Neural progenitor cell (in vitro differentiated cells): ENCODE data around the gene CNPY1. TPM values are rescaled to one million over a fixed set of nuclear protein-coding genes. Genes with fewer than 3 reads are reported as not detected.

Experiments used
- DNase-seq: peaks from one replicate; pipeline ENCODE4 v3.0.0-alpha.2; 2016; ENCODE audit warnings: low spot score
- H2AFZ ChIP-seq: fragments of 200-600 bp; sonication (generic); replicated peaks from 2 replicates; pipeline ENCODE4 v1.6.1; 2016; ENCODE audit warnings: antibody characterized with exemption
- H3F3A ChIP-seq: fragments of 200-600 bp; sonication (generic); 2 replicates; pipeline ENCODE4 v1.6.1; 2016; ENCODE audit warnings: antibody characterized with exemption, low read depth
- H3K27ac ChIP-seq: fragments of 200-600 bp; sonication (generic); 2 replicates; pipeline ENCODE4 v1.5.1; 2016; ENCODE audit warnings: mild to moderate bottlenecking
- H3K27me3 ChIP-seq: fragments of 200-600 bp; sonication (generic); 2 replicates; pipeline ENCODE4 v1.6.1; 2016; ENCODE audit warnings: mild to moderate bottlenecking, moderate library complexity
- H3K36me3 ChIP-seq: fragments of 200-600 bp; sonication (generic); 2 replicates; pipeline ENCODE4 v1.5.1; 2016
- H3K4me1 ChIP-seq: fragments of 200-600 bp; sonication (generic); 2 replicates; pipeline ENCODE4 v1.6.1; 2016; ENCODE audit warnings: mixed run types
- H3K4me2 ChIP-seq: fragments of 200-600 bp; sonication (generic); 2 replicates; pipeline ENCODE4 v1.6.1; 2016
- H3K4me3 ChIP-seq: fragments of 200-600 bp; sonication (generic); 2 replicates; pipeline ENCODE4 v1.5.1; 2016
- H3K79me2 ChIP-seq: fragments of 200-600 bp; sonication (generic); 2 replicates; pipeline ENCODE4 v1.6.1; 2016; ENCODE audit warnings: low read depth
- H3K9ac ChIP-seq: fragments of 200-600 bp; sonication (generic); 2 replicates; pipeline ENCODE4 v1.6.1; 2016
- H3K9me3 ChIP-seq: fragments of 200-600 bp; sonication (generic); 2 replicates; pipeline ENCODE4 v1.5.1; 2016; ENCODE audit warnings: low read depth
- H4K20me1 ChIP-seq: fragments of 200-600 bp; sonication (generic); 2 replicates; pipeline ENCODE4 v1.6.1; 2016; ENCODE audit warnings: low read depth
- H3K27ac Mint-ChIP-seq: 3 replicates; pipeline ENCODE4 v1.8.0; 2021; ENCODE audit warnings: mixed read lengths
- H3K27me3 Mint-ChIP-seq: 2 replicates; pipeline ENCODE4 v1.8.0; 2022; ENCODE audit warnings: low read depth, mild to moderate bottlenecking, inconsistent platforms, moderate library complexity, mixed read lengths; ENCODE audit not compliant: insufficient read depth
- H3K36me3 Mint-ChIP-seq: 3 replicates; pipeline ENCODE4 v1.8.0; 2021; ENCODE audit warnings: mixed read lengths
- H3K4me1 Mint-ChIP-seq: 3 replicates; pipeline ENCODE4 v1.8.0; 2021; ENCODE audit warnings: mixed read lengths
- H3K4me3 Mint-ChIP-seq: 3 replicates; pipeline ENCODE4 v1.8.0; 2021; ENCODE audit warnings: mild to moderate bottlenecking, moderate library complexity, mixed read lengths
- H3K9me3 Mint-ChIP-seq: 3 replicates; pipeline ENCODE4 v1.8.0; 2020; ENCODE audit warnings: mixed read lengths
- EZH2 ChIP-seq: fragments of 200-600 bp; sonication (generic); IDR thresholded peaks from 2 replicates; pipeline ENCODE4 v1.6.1; 2017; ENCODE audit warnings: antibody characterized with exemption, mild to moderate bottlenecking, moderate library complexity
- EZH2phosphoT487 ChIP-seq: fragments of 200-600 bp; sonication (generic); IDR thresholded peaks from 2 replicates; pipeline ENCODE4 v1.6.1; 2017; ENCODE audit warnings: antibody characterized with exemption
- total RNA-seq: library from RNA; depleted of rRNA; stranded (reverse); fragments of >200 nt; gene quantifications from 2 replicates; pipeline ENCODE4 v1.2.3, GENCODE V29; 2015; ENCODE audit warnings: low replicate concordance
- TF ChIP-seq, protein P1 (sequence below): fragments of 200-600 bp; sonication (generic); IDR thresholded peaks from 2 replicates; pipeline ENCODE4 v1.5.1; 2017; ENCODE audit warnings: antibody characterized with exemption, mild to moderate bottlenecking

Gene CNPY1
- total RNA-seq, 1 donor from 2014 or later = not detected

DNA sequence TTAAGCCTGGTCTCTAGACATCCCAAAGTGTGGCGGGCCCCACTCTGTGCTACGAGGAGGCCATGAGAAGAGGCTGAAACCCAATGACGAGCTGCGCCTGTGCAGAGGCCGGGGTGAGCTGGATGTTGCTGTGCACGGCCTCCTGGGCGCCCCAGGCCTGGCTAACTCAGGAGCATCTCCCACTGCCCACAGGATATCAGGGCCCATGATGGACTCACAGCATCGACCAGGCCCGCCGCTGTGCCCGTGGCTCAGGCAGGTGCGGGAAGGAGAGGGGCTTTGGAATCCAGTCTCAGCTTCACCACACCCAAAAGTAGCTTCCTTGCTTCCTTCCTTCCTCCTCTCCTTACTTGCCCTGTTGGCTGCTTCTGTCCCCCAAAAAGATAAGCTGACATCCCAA, 4.6 kb upstream of the CNPY1 start:
- no peak overlapping the region for H3K4me2 ChIP-seq
- H4K20me1 ChIP-seq = no peaks in the 10 kb centered on the region
- H3K36me3 ChIP-seq = no peaks in the 10 kb centered on the region
- TF ChIP-seq EZH2 (no peak), EZH2phosphoT487 (no peak)
- TF ChIP-seq, protein P1, sequence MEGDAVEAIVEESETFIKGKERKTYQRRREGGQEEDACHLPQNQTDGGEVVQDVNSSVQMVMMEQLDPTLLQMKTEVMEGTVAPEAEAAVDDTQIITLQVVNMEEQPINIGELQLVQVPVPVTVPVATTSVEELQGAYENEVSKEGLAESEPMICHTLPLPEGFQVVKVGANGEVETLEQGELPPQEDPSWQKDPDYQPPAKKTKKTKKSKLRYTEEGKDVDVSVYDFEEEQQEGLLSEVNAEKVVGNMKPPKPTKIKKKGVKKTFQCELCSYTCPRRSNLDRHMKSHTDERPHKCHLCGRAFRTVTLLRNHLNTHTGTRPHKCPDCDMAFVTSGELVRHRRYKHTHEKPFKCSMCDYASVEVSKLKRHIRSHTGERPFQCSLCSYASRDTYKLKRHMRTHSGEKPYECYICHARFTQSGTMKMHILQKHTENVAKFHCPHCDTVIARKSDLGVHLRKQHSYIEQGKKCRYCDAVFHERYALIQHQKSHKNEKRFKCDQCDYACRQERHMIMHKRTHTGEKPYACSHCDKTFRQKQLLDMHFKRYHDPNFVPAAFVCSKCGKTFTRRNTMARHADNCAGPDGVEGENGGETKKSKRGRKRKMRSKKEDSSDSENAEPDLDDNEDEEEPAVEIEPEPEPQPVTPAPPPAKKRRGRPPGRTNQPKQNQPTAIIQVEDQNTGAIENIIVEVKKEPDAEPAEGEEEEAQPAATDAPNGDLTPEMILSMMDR = no peak
- H3K4me3 Mint-ChIP-seq = no peak overlapping the region
- peaks cover 11% of the 10 kb centered on the region for H3K27me3 Mint-ChIP-seq
- no peaks in the 10 kb centered on the region for H3K9me3 ChIP-seq
- H3K4me1 Mint-ChIP-seq = peaks cover 12% of the 10 kb centered on the region
- H3K79me2 ChIP-seq = no peaks in the 10 kb centered on the region
- no peaks in the 10 kb centered on the region for H3F3A ChIP-seq
- peaks cover 6% of the 10 kb centered on the region for H3K9me3 Mint-ChIP-seq
- no peaks in the 10 kb centered on the region for H3K4me1 ChIP-seq
- H2AFZ ChIP-seq = no peak overlapping the region
- H3K27ac Mint-ChIP-seq = peak overlapping the region; percentile 24
- no peak for DNase-seq
- no peaks in the 10 kb centered on the region for H3K27me3 ChIP-seq
- no peak overlapping the region for H3K4me3 ChIP-seq
- no peaks in the 10 kb centered on the region for H3K36me3 Mint-ChIP-seq
- H3K9ac ChIP-seq = no peak overlapping the region
- no peak overlapping the region for H3K27ac ChIP-seq

DNA sequence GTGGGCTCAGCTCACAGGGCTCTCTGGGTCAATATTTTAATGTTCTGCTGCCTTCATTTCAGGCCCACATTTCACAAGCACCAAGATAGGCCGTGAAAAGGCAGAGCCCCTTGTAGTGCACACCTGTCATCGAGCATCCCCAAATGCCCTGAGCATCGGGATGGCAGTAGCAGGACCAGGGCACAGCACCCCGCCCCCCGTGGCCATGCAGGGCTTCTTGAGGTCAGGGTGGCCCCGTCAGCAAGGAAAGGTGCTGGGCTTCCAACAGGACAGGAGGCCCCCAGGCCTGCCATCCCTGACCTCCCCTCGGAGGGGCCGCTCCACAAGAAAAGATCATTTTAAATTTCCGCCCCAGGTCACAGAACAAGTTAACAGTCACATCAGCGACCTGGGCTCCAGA, 2.9 kb upstream of the CNPY1 start:
- no peak overlapping the region for H3K4me3 Mint-ChIP-seq
- Histone ChIP-seq H3K79me2 (no peaks in the 10 kb centered on the region), H3K27me3 (no peaks in the 10 kb centered on the region), H3K27ac (no peak overlapping the region), H4K20me1 (no peaks in the 10 kb centered on the region), H2AFZ (no peak overlapping the region), H3K4me2 (no peak overlapping the region), H3K4me1 (no peaks in the 10 kb centered on the region), H3K4me3 (no peak overlapping the region), H3K9me3 (no peaks in the 10 kb centered on the region), H3K36me3 (no peaks in the 10 kb centered on the region), H3K9ac (no peak overlapping the region), H3F3A (no peaks in the 10 kb centered on the region)
- DNase-seq = no peak
- peaks cover 15% of the 10 kb centered on the region for H3K27me3 Mint-ChIP-seq
- H3K9me3 Mint-ChIP-seq = peaks cover 3% of the 10 kb centered on the region
- no peaks in the 10 kb centered on the region for H3K36me3 Mint-ChIP-seq
- no peak for TF ChIP-seq EZH2
- TF ChIP-seq EZH2phosphoT487 = no peak
- TF ChIP-seq, protein P1 = no peak
- H3K4me1 Mint-ChIP-seq = peaks cover 20% of the 10 kb centered on the region
- H3K27ac Mint-ChIP-seq = no peak overlapping the region

DNA sequence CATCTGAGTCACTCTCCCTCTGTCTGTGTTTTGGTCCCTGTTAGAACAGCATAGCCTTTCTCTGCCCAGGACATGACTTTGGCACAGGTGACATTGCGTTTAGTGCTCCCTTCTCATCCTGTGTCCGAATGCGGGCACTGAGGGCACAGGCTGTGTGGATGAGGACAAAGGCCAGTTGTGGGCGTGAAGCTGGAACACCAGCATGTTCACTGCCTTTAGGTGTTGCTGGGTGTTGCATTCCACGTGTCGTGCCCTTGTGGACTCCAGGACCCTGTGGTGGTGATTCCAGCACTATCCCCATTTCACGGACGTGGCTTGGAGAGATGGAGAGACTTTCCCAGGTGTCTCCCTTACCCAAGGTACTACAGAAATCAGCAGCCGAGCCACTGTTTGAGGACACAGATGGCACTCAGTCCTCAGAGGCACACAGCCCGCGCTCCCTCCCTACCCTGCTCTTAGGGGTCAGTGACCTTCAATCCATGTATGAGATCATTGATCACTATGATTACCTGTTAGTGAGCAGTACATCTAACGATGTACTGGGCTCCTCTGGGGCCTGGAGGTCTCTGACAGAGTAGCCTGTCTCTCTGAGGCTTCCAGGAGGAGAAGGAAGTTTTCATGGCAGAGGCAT, 917 bp upstream of the CNPY1 start:
- DNase-seq = no peak
- peaks cover 13% of the 10 kb centered on the region for H3K27me3 Mint-ChIP-seq
- H3K27me3 ChIP-seq = no peaks in the 10 kb centered on the region
- no peak overlapping the region for H3K9ac ChIP-seq
- no peak overlapping the region for H3K4me3 ChIP-seq
- H3K4me1 ChIP-seq = peaks cover 7% of the 10 kb centered on the region
- H3K36me3 ChIP-seq = no peaks in the 10 kb centered on the region
- no peaks in the 10 kb centered on the region for H3K9me3 Mint-ChIP-seq
- no peak overlapping the region for H2AFZ ChIP-seq
- peaks cover 38% of the 10 kb centered on the region for H3K4me1 Mint-ChIP-seq
- H3K36me3 Mint-ChIP-seq = no peaks in the 10 kb centered on the region
- no peak overlapping the region for H3K4me3 Mint-ChIP-seq
- H3K9me3 ChIP-seq = no peaks in the 10 kb centered on the region
- H3K27ac Mint-ChIP-seq = no peak overlapping the region
- no peak overlapping the region for H3K27ac ChIP-seq
- no peaks in the 10 kb centered on the region for H3F3A ChIP-seq
- no peaks in the 10 kb centered on the region for H3K79me2 ChIP-seq
- H3K4me2 ChIP-seq = no peak overlapping the region
- TF ChIP-seq EZH2phosphoT487 = no peak
- TF ChIP-seq EZH2 = no peak
- TF ChIP-seq, protein P1 = no peak
- no peaks in the 10 kb centered on the region for H4K20me1 ChIP-seq
